ENCODE measurements around the gene KRT2. TPM values are rescaled to one million over a fixed set of nuclear protein-coding genes. Genes with fewer than 3 reads are reported as not detected.

KRT2 gene
- total and polyA plus RNA-seq, 3 experiments from 2014 or later = 0.16 TPM; not detected in 2

DNA sequence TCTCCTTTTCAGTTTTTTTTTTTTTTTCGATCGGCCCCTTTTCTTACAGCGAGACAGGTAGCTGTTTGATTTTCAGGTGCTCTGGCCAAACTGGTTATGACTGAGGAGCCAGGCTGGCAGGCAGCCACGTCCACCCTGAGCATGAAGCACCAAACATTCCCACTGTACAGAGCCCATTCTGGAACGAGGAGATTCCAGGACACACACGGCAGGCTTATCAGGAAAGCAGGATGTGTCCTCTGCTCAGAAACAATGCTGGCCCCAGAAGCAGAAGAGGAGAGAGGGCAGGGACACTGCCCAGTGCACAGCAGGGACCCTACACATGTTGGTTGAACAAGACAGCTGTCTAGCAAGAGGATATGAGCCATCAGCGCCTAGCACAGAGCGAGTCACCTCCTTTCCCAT, 3.7 kb upstream of the KRT2 start:
- Mint-ChIP-seq H3K36me3 (no peaks in the 10 kb centered on the region), H3K27ac (peak overlapping the region in 1 of 8 donors; percentile 78), H3K4me1 (no peaks in the 10 kb centered on the region), H3K27me3 (peaks cover 20 to 39% of the 10 kb centered on the region in 2 donors), H3K4me3 (no peak overlapping the region), H3K9me3 (peaks cover 0 to 3% (median 0%) of the 10 kb centered on the region in 5 donors)
- no peaks in the 10 kb centered on the region for H3K9me3 ChIP-seq (ENCODE audit: low read length)
- CTCF ChIA-PET = interaction anchor here (0.8 kb wide), 1 partner anchor 224 kb away, joined by 3 read pairs; no protein-coding TSS in a partner anchor
- H3K27ac ChIP-seq (ENCODE audit: low read depth, low read length) = no peak overlapping the region
- no peaks in the 10 kb centered on the region for H3K27me3 ChIP-seq (ENCODE audit: insufficient read depth, low read length, poor library complexity, severe bottlenecking)
- POLR2A ChIA-PET = no interaction called here
- H3K36me3 ChIP-seq (ENCODE audit: insufficient read depth, low read length) = no peaks in the 10 kb centered on the region
- DNase-seq = no peak
- no peak overlapping the region for H3K4me3 ChIP-seq (ENCODE audit: low read length)
- no peaks in the 10 kb centered on the region for H3K4me1 ChIP-seq (ENCODE audit: insufficient read depth, low read length)

DNA sequence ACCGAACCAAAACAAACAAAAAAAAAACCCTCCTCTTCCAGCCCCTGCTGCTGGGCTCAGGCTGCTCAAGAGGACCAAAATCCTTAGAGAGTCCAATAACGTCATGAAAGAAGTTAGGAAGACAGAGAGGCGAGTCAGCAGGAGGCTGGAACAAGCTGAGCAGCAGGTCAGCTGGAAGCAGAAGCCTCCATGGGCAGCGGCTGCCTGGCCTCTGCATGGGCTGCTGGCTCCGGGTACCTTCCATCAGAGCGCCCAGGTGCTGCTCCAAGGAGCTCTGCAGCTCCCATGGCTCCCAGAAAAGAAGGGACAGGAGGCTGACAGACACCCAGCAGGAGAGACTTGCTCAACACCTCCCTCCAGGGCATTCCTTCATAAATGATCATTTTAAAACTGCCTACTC, 3.2 kb upstream of the KRT2 start:
- Mint-ChIP-seq H3K4me3 (no peak overlapping the region), H3K36me3 (no peaks in the 10 kb centered on the region), H3K4me1 (peaks cover 0 to under 1% (median under 1%) of the 10 kb centered on the region in 3 donors), H3K27ac (peak overlapping the region in 1 of 8 donors; percentile 78), H3K27me3 (peaks cover 20 to 39% of the 10 kb centered on the region in 2 donors), H3K9me3 (peaks cover 0 to 3% (median 0%) of the 10 kb centered on the region in 5 donors)
- Histone ChIP-seq H3K27me3 (ENCODE audit: insufficient read depth, low read length, poor library complexity, severe bottlenecking) (no peaks in the 10 kb centered on the region), H3K4me3 (ENCODE audit: low read length) (no peak overlapping the region), H3K36me3 (ENCODE audit: insufficient read depth, low read length) (no peaks in the 10 kb centered on the region), H3K4me1 (ENCODE audit: insufficient read depth, low read length) (no peaks in the 10 kb centered on the region), H3K27ac (ENCODE audit: low read depth, low read length) (no peak overlapping the region), H3K9me3 (ENCODE audit: low read length) (no peaks in the 10 kb centered on the region)
- DNase-seq = no peak
- POLR2A ChIA-PET = no interaction called here
- CTCF ChIA-PET = interaction anchor here (0.8 kb wide), 1 partner anchor 225 kb away, joined by 3 read pairs; no protein-coding TSS in a partner anchor

DNA sequence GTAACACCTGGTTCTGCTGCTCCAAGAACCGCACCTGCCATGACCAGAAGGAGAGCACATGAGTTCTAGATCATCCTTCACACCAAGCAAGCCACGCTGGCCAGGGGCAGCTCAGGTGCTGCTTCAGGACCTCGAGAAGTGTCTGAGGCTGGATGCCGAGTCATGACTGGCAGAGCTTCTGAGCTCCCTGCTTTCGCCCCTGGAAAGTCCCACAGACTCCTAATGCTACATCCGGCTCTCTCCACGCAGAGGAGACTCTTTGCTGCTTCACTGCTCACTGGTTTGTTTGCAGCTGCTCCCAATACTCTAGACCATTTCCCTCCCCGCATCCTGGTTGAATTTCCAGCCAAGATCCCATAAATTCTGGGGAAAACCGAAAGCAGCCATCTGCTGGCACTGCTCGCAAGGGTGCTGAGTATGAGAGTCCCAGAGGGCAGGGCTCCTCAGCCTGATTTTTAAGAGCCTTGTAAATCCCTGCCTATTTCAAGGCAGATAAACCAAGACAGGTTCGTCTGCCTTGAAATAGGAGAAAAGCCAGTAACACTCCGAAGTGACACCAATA, 1.4 kb downstream of the KRT2 start:
- Mint-ChIP-seq H3K9me3 (peaks cover 0 to 4% (median 0%) of the 10 kb centered on the region in 5 donors), H3K27ac (no peak overlapping the region), H3K4me3 (no peak overlapping the region), H3K4me1 (peaks cover 30 to 46% (median 46%) of the 10 kb centered on the region in 3 donors), H3K36me3 (peaks cover 0 to 6% (median 0%) of the 10 kb centered on the region in 3 donors), H3K27me3 (peaks cover 11 to 25% of the 10 kb centered on the region in 2 donors)
- POLR2A ChIA-PET = no interaction called here
- Histone ChIP-seq H3K4me1 (ENCODE audit: insufficient read depth, low read length) (peaks cover 43% of the 10 kb centered on the region), H3K4me3 (ENCODE audit: low read length) (no peak overlapping the region), H3K9me3 (ENCODE audit: low read length) (no peaks in the 10 kb centered on the region), H3K27me3 (ENCODE audit: insufficient read depth, low read length, poor library complexity, severe bottlenecking) (no peaks in the 10 kb centered on the region), H3K27ac (ENCODE audit: low read depth, low read length) (no peak overlapping the region), H3K36me3 (ENCODE audit: insufficient read depth, low read length) (no peaks in the 10 kb centered on the region)
- DNase-seq = no peak
- CTCF ChIA-PET = no interaction called here

DNA sequence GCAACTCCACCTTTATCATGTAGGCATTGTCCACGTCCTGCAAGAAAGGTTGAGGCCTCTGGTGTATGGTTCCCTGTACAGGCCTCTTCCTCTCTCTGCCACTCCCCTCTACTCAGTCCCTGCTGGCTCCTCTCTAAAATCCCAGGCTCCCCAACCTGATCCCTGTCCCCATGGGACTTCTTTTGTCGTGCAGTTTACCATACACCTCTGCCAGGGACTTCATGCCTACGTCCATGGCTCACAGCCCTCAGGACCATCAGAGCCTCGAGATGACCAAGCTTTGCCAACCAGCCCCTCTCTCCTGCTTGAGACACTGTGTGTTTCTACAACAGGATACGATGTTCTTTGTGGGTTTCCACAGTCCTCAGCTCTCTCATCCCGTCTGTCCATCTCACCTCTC, 2.9 kb downstream of the KRT2 start:
- POLR2A ChIA-PET = interaction anchor here (0.7 kb wide), 1 partner anchor 12 kb away, joined by 3 read pairs; no protein-coding TSS in a partner anchor

DNA sequence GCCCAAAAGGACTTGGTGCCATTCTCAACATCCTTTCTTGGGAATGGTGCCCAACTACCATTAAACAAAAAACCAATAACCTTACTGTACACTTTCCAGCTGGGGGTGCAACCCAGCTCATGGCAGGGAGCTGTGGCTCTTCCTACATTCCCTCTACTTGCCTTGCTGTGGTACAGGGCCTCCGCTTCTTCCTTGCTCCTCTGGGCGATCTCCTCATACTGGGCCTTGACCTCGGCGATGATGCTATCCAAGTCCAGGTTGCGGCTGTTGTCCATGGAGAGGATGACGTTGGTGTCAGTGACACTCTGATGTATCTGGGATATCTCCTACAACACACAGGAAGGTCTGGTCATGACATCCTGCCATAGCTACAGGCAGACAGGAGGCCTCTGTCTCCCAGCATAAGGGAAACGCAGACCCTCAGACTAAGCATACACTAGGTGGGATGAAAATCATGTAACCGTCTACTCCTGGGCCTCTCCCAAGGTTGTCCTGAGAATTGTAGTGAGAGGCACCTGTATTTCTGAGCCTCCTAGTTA, 3.9 kb downstream of the KRT2 start:
- H3K27ac Mint-ChIP-seq = peak overlapping the region in 7 of 8 donors; percentile 29 to 100 (median 89)
- Histone ChIP-seq H3K9me3 (ENCODE audit: low read length) (no peaks in the 10 kb centered on the region), H3K4me1 (ENCODE audit: insufficient read depth, low read length) (peaks cover 66% of the 10 kb centered on the region), H3K4me3 (ENCODE audit: low read length) (no peak overlapping the region), H3K27me3 (ENCODE audit: insufficient read depth, low read length, poor library complexity, severe bottlenecking) (no peaks in the 10 kb centered on the region), H3K36me3 (ENCODE audit: insufficient read depth, low read length) (no peaks in the 10 kb centered on the region), H3K27ac (ENCODE audit: low read depth, low read length) (no peak overlapping the region)
- CTCF ChIA-PET = interaction anchor here (1.1 to 1.3 kb wide), 2 partner anchors 38 to 62 kb away, joined by 4 read pairs; no protein-coding TSS in a partner anchor
- no peak for DNase-seq
- H3K36me3 Mint-ChIP-seq = peaks cover 2 to 10% (median 3%) of the 10 kb centered on the region in 3 donors
- H3K9me3 Mint-ChIP-seq = peaks cover 0 to 8% (median 4%) of the 10 kb centered on the region in 5 donors
- peaks cover 7 to 11% of the 10 kb centered on the region in 2 donors for H3K27me3 Mint-ChIP-seq
- POLR2A ChIA-PET = no interaction called here
- H3K4me3 Mint-ChIP-seq = no peak overlapping the region
- H3K4me1 Mint-ChIP-seq = peaks cover 50 to 71% (median 66%) of the 10 kb centered on the region in 3 donors

More for the DNA sequence above, 2.9 kb downstream of the KRT2 start:
- peaks cover 56% of the 10 kb centered on the region for H3K4me1 ChIP-seq (ENCODE audit: insufficient read depth, low read length)
- CTCF ChIA-PET = no interaction called here
- Mint-ChIP-seq H3K4me3 (peak overlapping the region in 1 of 7 donors; percentile 52), H3K27me3 (peaks cover 15 to 18% of the 10 kb centered on the region in 2 donors), H3K27ac (peak overlapping the region in 5 of 8 donors; percentile 39 to 77 (median 68)), H3K9me3 (peaks cover 0 to 11% (median 4%) of the 10 kb centered on the region in 5 donors), H3K36me3 (peaks cover 2 to 10% (median 3%) of the 10 kb centered on the region in 3 donors), H3K4me1 (peaks cover 45 to 61% (median 61%) of the 10 kb centered on the region in 3 donors)
- no peaks in the 10 kb centered on the region for H3K27me3 ChIP-seq (ENCODE audit: insufficient read depth, low read length, poor library complexity, severe bottlenecking)
- no peak overlapping the region for H3K27ac ChIP-seq (ENCODE audit: low read depth, low read length)
- no peak overlapping the region for H3K4me3 ChIP-seq (ENCODE audit: low read length)
- H3K36me3 ChIP-seq (ENCODE audit: insufficient read depth, low read length) = no peaks in the 10 kb centered on the region
- H3K9me3 ChIP-seq (ENCODE audit: low read length) = no peaks in the 10 kb centered on the region
- DNase-seq = no peak

DNA sequence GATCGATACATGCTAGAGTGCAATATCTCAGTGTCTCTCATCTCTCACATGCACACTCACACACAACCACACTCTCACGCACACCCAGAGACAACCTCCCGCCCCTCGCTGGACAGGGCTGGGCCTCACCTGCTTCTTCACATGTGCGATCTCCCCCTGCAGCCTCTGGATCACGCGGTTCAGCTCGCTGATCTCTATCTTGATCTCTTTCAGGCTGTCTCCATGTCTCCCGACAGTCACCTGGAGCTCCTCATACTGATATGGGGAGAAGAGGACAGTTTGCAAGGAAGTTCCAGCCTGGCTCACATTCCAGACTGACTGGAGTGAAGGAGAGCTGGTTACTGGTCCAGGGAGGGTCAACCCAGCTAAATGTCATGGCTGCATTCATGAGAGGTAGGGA, 4.4 kb downstream of the KRT2 start:
- Mint-ChIP-seq H3K4me1 (peaks cover 51 to 73% (median 67%) of the 10 kb centered on the region in 3 donors), H3K27me3 (peaks cover 7 to 9% of the 10 kb centered on the region in 2 donors), H3K36me3 (peaks cover 2 to 10% (median 3%) of the 10 kb centered on the region in 3 donors), H3K4me3 (no peak overlapping the region), H3K9me3 (peaks cover 0 to 8% (median 4%) of the 10 kb centered on the region in 5 donors), H3K27ac (peak overlapping the region in 7 of 8 donors; percentile 29 to 100 (median 89))
- H3K36me3 ChIP-seq (ENCODE audit: insufficient read depth, low read length) = no peaks in the 10 kb centered on the region
- ChIA-PET POLR2A (no interaction called here), CTCF (interaction anchor here (1.1 to 1.3 kb wide), 2 partner anchors 37 to 62 kb away, joined by 4 read pairs; no protein-coding TSS in a partner anchor)
- no peaks in the 10 kb centered on the region for H3K27me3 ChIP-seq (ENCODE audit: insufficient read depth, low read length, poor library complexity, severe bottlenecking)
- H3K27ac ChIP-seq (ENCODE audit: low read depth, low read length) = no peak overlapping the region
- H3K4me3 ChIP-seq (ENCODE audit: low read length) = no peak overlapping the region
- peaks cover 70% of the 10 kb centered on the region for H3K4me1 ChIP-seq (ENCODE audit: insufficient read depth, low read length)
- no peak for DNase-seq
- no peaks in the 10 kb centered on the region for H3K9me3 ChIP-seq (ENCODE audit: low read length)

DNA sequence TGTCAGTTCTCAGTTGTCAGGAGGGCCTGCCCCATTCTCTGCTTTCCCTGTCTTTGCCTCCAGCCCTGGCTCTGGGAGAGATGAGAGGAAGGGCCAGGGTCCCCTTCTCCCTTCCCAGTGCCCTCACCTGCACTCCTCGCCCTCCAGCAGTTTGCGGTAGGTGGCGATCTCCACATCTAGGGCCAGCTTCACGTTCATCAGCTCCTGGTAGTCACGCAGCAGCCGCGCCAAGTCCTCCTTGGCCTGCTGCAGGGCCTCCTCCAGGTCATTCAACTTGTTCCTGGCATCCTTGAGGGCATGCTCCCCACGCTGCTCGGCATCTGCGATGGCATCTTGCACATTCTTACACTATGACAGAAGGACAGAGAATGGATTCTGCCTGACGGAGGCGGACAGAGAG, 5.4 kb downstream of the KRT2 start:
- Histone ChIP-seq H3K9me3 (ENCODE audit: low read length) (no peaks in the 10 kb centered on the region), H3K27ac (ENCODE audit: low read depth, low read length) (peak overlapping the region; percentile 3), H3K4me3 (ENCODE audit: low read length) (peak overlapping the region; percentile 8), H3K27me3 (ENCODE audit: insufficient read depth, low read length, poor library complexity, severe bottlenecking) (no peaks in the 10 kb centered on the region), H3K4me1 (ENCODE audit: insufficient read depth, low read length) (peaks cover 80% of the 10 kb centered on the region), H3K36me3 (ENCODE audit: insufficient read depth, low read length) (no peaks in the 10 kb centered on the region)
- H3K4me3 Mint-ChIP-seq = peak overlapping the region in 4 of 7 donors; percentile 44 to 82 (median 59)
- peaks cover 0 to 8% (median 4%) of the 10 kb centered on the region in 5 donors for H3K9me3 Mint-ChIP-seq
- H3K27me3 Mint-ChIP-seq = peaks cover 0 to 4% of the 10 kb centered on the region in 2 donors
- peaks cover 59 to 78% (median 76%) of the 10 kb centered on the region in 3 donors for H3K4me1 Mint-ChIP-seq
- CTCF ChIA-PET = no interaction called here
- POLR2A ChIA-PET = no interaction called here
- peaks cover 2 to 10% (median 3%) of the 10 kb centered on the region in 3 donors for H3K36me3 Mint-ChIP-seq
- peak overlapping the region; percentile 94 to 100 (median 98) for H3K27ac Mint-ChIP-seq
- no peak for DNase-seq

DNA sequence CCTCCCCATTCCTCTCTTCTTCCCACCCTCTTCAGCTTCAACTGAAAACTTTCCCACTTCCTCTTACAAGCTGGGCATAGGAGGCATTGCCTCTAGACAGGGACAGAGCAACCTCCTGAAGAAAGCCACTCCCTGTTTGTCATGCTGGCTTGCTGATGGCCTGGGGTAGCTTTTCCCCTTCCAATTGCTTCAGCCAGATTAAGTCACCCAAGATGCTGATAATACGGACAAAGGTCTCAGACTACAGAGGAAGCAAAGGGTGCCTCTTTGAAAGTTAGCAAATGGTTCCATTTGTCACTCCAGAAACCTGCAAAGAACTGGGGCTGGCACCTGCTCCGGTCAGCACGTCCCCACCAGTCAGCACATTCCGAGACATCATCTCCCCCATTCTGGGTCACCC, 6.0 kb downstream of the KRT2 start:
- Histone ChIP-seq H3K27me3 (ENCODE audit: insufficient read depth, low read length, poor library complexity, severe bottlenecking) (no peaks in the 10 kb centered on the region), H3K27ac (ENCODE audit: low read depth, low read length) (peak overlapping the region; percentile 19), H3K4me1 (ENCODE audit: insufficient read depth, low read length) (peaks cover 85% of the 10 kb centered on the region), H3K4me3 (ENCODE audit: low read length) (peak overlapping the region; percentile 8), H3K36me3 (ENCODE audit: insufficient read depth, low read length) (no peaks in the 10 kb centered on the region), H3K9me3 (ENCODE audit: low read length) (no peaks in the 10 kb centered on the region)
- H3K36me3 Mint-ChIP-seq = peaks cover 2 to 10% (median 3%) of the 10 kb centered on the region in 3 donors
- H3K9me3 Mint-ChIP-seq = peaks cover 0 to 8% (median 4%) of the 10 kb centered on the region in 5 donors
- peaks cover 0 to 4% of the 10 kb centered on the region in 2 donors for H3K27me3 Mint-ChIP-seq
- H3K4me3 Mint-ChIP-seq = peak overlapping the region in 6 of 7 donors; percentile 44 to 82 (median 66)
- peak overlapping the region; percentile 94 to 100 (median 98) for H3K27ac Mint-ChIP-seq
- no peak for DNase-seq
- CTCF ChIA-PET = no interaction called here
- peaks cover 65 to 80% (median 77%) of the 10 kb centered on the region in 3 donors for H3K4me1 Mint-ChIP-seq
- POLR2A ChIA-PET = no interaction called here
